ENCODE results near the gene ZNF256.

Gene ZNF256

GRCh38 chr19:57947419-57948134, at the start of gene ZNF256:
Gene ZNF256, minus strand, starts transcription at chr19:57947706. Its CDS starts 232 bp downstream, at chr19:57947474.
- peak; percentile 71 to 90 (median 80) for DNase-seq

- no peak for DNase-seq
Measured at GRCh38 chr19:57992841-57993240, 45.3 kb upstream of the ZNF256 start.

DNA sequence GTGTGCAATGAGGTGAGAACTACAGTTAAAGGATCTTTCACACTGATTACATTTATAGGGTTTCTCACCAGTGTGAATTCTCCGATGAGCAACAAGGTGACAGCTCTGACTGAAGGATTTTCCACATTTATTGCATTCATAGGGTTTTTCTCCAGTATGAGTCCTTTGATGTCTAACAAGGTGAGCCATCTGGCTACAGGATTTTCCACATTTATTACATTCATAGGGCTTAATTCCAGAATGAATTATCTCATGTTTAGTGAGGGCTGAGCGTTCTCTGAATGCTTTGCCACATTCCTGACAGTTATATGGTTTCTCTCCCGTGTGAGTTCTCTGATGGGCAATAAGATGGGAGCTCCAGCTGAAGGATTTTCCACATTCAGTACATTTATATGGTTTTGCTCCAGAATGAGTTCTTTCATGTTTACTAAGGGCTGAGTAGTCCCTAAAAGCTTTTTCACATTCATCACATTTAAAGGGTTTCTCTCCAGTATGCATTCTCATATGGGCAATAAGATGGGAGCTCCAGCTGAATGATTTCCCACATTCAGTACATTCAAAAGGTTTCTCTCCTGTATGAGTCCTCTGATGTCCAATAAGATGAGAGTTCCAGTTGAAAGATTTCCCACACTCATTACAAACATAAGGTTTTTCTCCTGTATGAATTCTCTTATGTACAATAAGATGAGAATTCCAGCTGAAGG, 31.2 kb upstream of the ZNF256 start:
- DNase-seq: no peak

DNA sequence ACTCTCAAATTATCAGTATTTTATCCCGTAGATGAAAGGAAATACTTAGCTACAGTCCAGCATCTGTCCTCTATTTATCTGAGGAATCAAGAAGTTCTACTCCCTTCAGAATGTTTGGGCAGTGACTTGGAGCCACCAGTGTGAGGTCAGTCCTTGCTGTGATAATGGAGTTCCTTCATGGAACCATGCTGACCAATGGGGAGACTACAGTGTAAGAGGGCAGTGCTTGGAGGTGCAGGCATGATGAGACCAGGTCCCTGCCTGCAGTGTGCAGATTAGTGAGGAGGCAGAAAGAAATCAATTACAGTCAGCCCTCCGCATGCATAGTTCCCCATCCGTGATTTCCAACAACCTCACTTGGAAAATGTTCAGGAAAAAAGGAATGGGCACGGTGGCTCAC, 26.9 kb upstream of the ZNF256 start, which contains the start of gene C19orf18:
C19orf18 (minus strand) TSS at position 101 of the 400 bp plus-strand sequence. CDS start 102 bp downstream, outside the sequence.
- no peak for DNase-seq

DNA sequence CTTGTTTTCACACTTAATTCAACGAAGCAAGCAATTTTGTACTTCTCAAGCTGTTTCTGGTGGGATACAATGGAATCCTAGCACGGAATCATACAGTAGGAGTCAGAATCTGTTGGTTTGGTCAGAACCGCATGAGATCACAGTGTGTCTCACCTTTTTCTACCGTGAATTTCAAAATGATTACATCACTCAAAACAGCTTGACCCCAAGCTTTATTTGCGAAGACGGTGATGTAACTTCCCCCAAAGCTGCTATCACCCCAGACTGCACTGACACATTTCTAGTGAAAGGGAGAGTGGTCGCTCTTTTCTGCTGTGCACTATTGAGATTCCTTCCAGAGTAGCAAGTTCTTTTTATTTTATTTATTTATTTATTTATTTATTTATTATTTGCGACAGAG, 17.3 kb upstream of the ZNF256 start:
- no peak for DNase-seq

GRCh38 chr19:57961785-57962184, 14.3 kb upstream of the ZNF256 start:
- no peak for DNase-seq

GRCh38 chr19:57954996-57955395, 7.5 kb upstream of the ZNF256 start:
- no peak for DNase-seq

- no peak for DNase-seq
Measured at GRCh38 chr19:57949702-57950101, 2.2 kb upstream of the ZNF256 start.

GRCh38 chr19:57949296-57949695, 1.8 kb upstream of the ZNF256 start:
- DNase-seq: no peak

DNA sequence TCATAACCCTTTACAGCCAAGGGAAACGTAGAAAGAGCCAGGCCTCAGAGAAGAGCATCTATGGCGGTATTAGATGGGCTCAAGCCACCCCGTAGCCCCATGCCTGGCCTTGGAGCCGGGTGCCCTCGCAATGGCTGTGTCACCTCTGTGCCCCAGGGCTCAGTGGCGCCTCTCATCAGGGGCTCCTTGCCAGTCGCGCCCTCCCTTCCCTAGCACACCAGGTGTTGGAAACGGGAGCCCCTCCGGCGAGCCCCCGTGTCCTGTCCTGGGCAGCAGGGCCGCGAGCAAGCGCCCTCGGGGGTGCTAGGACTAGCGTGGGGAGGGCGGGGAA, 453 bp downstream of the ZNF256 start:
- DNase-seq: no peak

- no peak for DNase-seq
Measured at GRCh38 chr19:57946316-57946715, 1.2 kb downstream of the ZNF256 start.

- DNase-seq: no peak
Measured at GRCh38 chr19:57941593-57941992, 5.9 kb downstream of the ZNF256 start.

DNA sequence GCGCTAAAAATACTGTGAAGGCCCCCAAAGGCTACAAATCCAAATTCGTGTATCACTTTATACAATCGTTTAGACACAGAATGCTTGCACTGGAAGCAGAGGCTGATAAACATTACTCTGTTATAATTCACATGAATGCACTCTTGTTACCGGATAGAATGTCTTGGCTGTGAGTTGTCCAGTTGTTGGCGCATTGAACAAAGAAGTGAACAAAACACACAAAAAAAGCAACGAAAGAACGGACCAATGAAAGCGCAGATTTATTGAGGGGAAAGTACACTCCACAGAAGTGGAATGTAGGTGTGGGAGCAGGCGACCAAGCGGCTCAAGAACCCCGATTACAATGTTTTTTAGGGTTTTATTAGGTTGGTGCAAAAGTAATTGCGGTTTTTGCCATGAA, 11.8 kb downstream of the ZNF256 start:
- no peak for DNase-seq

GRCh38 chr19:57934820-57935665, 12.5 kb downstream of the ZNF256 start, which contains the start of gene ZNF418:
Gene ZNF418, minus strand, starts transcription at chr19:57935402. Its CDS starts 1,580 bp downstream, at chr19:57933822.
- DNase-seq: no peak

DNA sequence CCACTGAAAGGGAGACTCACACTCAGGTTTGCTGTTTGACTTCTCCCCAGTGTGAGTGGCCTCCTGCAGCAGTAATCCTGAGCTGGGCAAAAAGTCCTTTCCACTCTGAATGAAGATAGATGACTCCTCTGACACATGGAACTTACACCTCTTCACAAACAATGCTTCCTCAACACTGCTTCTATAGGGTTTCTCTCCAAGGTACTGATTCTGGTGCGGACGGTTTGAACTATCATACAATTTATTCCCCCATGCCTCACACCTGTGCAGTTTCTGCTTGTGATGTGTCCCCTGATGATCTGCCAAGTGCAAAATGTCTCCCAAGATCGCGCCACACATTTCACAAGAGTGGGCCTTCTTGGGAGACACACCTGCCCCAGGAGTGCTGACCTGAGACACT, 19.9 kb downstream of the ZNF256 start:
- DNase-seq: no peak

- DNase-seq: peak; percentile 51 to 69 (median 63)
Measured at GRCh38 chr19:57916168-57916995, 31.1 kb downstream of the ZNF256 start, which contains the start of gene ZNF417. Gene ZNF417, minus strand, starts transcription at chr19:57916592. Its CDS starts 181 bp downstream, at chr19:57916411.

GRCh38 chr19:57914531-57914930, 33.0 kb downstream of the ZNF256 start:
- no peak for DNase-seq

DNA sequence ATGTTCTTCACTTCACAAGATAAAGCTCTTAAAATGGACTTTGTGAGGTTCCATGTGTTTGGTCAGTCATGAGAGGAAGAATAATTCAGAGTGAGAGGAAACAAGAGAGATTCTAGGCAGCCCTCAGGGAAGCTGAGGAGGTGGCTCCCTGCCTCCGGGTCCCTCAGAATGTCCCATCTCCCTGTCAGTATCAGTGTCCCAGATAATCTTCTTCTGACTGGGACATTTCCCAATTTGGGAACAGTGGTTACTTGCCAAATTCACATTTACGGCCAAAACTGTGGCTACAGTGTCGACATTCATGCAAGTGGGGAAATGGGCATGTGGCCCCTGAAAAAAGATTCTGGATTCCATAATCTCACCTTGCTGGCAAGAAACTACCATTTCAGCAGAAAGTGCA, 40.1 kb downstream of the ZNF256 start:
- no peak for DNase-seq

DNA sequence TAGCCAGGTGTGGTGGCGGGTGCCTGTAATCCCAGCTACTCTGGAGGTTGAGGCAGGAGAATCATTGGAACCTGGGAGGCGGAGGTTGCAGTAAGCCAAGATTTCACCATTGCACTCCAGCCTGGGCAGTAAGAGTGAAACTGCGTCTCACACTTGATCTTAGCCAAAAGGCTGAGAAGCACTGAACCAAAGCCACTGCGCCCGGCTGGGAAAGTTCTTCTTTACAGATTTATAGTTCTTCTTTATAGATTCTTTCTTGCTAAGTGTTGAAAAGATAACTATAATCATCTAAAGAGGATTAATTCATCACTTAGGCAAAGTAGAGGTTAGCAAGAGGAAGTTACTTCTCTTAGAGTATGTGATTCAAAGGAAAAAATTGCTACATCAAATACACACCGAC, 42.2 kb downstream of the ZNF256 start:
- no peak for DNase-seq

GRCh38 chr19:57903618-57904184, 43.8 kb downstream of the ZNF256 start:
- DNase-seq: no peak

DNA sequence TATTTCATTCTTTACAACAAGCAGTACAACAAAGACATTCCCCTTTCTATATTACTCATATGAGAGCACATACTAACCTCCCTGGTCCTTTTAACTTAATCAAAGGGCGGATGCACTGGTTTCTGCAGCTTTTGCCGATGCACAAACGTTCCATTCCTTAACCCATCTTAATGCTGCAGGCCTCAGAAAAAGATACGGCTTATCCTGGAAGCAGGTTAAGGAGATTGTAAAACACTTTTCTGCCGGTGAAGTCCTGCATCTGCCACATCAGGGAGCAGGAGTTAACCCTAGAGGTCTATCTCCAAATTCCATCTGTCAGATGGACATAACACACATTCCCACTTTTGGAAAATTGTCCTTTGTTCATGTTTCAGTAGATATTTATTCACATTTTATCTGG, 47.2 kb downstream of the ZNF256 start:
- DNase-seq: no peak
